Vein endothelial cell (primary cell): ENCODE results near the gene ANKRD7. TPM values are rescaled to one million over a fixed set of nuclear protein-coding genes. Genes with fewer than 3 reads are reported as not detected.

Source experiments
- total RNA-seq: library from RNA; depleted of rRNA; stranded (reverse); fragments of >200 nt; gene quantifications from 2 replicates; pipeline ENCODE4 v1.2.3, GENCODE V29; 2012

ANKRD7 gene, protein sequence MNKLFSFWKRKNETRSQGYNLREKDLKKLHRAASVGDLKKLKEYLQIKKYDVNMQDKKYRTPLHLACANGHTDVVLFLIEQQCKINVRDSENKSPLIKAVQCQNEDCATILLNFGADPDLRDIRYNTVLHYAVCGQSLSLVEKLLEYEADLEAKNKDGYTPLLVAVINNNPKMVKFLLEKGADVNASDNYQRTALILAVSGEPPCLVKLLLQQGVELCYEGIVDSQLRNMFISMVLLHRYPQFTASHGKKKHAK
- 0.33 and 0.57 TPM in 2 replicates for total RNA-seq

DNA sequence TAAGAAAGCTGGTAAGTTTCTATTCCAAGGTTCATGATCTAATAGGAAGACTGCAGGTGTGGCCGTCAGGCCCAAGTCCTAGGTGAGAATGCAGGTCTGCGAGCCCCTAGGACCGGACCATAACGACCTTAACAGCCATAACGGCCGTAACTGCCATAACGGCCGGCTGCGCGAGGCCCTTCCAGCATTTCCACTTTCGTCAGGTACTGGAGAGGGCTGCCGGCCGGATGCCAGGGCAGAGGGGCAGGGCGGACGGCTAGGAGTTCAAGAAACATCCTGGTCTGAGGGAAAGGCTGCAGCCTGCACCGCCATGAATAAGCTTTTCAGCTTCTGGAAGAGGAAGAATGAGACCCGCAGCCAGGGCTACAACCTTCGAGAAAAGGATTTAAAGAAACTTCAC is at the start of gene ANKRD7:
Gene ANKRD7, plus strand, starts transcription at position 184 of the 400 bp plus-strand sequence. Its CDS starts 127 bp downstream, at position 311.

DNA sequence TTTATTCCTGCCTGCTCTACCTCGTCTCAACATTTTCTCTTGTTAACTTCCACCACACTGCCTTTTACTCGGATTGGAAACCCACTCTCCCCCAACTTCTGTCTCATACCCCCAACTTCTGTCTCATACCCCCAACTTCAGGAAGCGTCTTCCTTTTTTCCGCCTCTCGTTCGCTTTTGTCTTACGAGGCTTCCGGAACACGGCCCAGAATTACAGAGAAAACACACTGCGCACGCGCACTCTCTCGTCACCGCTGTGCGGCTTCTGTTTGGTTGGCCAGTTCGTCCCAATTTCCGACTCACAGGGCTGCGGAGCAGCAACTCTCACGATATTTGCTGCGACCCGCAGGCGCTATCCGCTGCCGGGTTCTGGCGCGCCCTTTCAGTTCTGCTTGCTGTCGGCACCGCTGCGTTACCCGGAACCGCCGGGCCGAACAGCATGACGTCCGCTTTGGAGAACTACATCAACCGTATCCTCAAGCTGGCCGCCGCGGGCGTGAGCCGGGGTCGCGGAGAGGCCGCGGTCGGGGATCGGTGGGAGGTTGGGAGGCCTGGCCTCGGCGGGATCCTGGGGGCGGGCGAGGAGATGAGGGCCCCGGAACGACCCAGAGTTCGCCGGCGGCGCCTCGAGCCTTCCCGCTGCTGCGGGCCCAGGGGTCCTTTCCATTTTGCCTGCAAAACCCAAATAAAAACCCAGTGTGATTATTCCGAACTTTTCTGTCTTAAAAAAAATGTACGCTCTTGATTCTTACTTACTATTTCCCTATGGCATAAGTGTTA is 40.5 kb upstream of the ANKRD7 start, which contains the start of gene LSM8:
Gene LSM8, plus strand, starts transcription at position 379 of the 779 bp plus-strand sequence. Its CDS starts 60 bp downstream, at position 439.

Other genes with a start within 250 kb of the ANKRD7 start
- gene LSM8, start 40.5 kb upstream of the ANKRD7 start, total RNA-seq = 28.4 and 44.7 TPM in 2 replicates